Measurements from ENCODE around the gene ARPP21.

Gene ARPP21

DNA sequence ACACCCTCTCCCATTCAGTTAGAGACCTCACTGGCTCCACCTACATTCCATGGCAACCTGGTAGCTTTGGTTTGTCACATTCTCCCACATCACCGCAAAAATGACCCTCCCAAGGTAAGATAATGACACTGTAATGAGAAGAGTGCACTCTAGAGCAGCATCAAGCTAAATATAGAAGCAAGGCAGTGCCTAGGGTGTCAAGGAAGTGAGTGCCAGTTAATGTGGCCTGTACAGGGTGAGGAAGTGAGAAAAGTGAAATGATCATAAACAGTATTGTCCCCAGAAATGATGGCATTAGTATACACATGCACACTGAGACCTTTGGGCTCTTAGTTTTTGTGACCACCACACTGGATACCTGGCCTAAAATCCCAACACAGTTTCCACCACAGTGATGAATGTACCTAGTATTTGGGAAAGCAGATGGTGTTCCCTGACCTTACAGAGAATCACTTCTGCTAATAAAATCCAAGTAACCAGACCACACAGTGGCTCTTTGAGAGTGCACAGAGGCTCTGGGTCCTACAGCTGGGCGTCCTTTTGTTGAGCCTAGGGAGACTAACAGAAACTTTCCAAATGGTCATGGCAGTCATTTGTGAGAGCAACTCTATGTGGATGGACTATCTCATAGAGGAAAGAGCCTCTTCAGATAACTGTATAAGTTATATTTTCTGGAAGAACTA lies 106.6 kb downstream of the ARPP21 start:
- Histone ChIP-seq H3K4me3 (ENCODE audit: low read length, poor library complexity, severe bottlenecking) (peak overlapping the region; percentile 22), H3K9ac (ENCODE audit: low read depth, low read length, poor library complexity, severe bottlenecking) (peak overlapping the region; percentile 50), H2AFZ (ENCODE audit: low read length) (peak overlapping the region; percentile 48; the same call in 1 of the 2 replicates), H3K9me3 (ENCODE audit: insufficient read depth, low read depth, low read length) (no peaks in the 10 kb centered on the region), H3K36me3 (ENCODE audit: insufficient read depth, low read length) (no peaks in the 10 kb centered on the region), H3K4me1 (ENCODE audit: insufficient read depth, low read length, poor library complexity, severe bottlenecking) (peaks cover 31% of the 10 kb centered on the region), H3K27me3 (ENCODE audit: insufficient read depth, low read length, poor library complexity, severe bottlenecking) (no peaks in the 10 kb centered on the region), H4K20me1 (ENCODE audit: insufficient read depth, low read length, poor library complexity, severe bottlenecking) (no peaks in the 10 kb centered on the region), H3K79me2 (ENCODE audit: insufficient read depth, low read length) (no peaks in the 10 kb centered on the region), H3F3A (ENCODE audit: low read depth) (no peaks in the 10 kb centered on the region), H3K9me2 (replicated peaks; ENCODE audit: low read depth, low read length) (no peaks in the 10 kb centered on the region), H3K4me2 (ENCODE audit: low read depth, low read length, poor library complexity, severe bottlenecking) (peak overlapping the region; percentile 58)
- TF ChIP-seq, protein P1, sequence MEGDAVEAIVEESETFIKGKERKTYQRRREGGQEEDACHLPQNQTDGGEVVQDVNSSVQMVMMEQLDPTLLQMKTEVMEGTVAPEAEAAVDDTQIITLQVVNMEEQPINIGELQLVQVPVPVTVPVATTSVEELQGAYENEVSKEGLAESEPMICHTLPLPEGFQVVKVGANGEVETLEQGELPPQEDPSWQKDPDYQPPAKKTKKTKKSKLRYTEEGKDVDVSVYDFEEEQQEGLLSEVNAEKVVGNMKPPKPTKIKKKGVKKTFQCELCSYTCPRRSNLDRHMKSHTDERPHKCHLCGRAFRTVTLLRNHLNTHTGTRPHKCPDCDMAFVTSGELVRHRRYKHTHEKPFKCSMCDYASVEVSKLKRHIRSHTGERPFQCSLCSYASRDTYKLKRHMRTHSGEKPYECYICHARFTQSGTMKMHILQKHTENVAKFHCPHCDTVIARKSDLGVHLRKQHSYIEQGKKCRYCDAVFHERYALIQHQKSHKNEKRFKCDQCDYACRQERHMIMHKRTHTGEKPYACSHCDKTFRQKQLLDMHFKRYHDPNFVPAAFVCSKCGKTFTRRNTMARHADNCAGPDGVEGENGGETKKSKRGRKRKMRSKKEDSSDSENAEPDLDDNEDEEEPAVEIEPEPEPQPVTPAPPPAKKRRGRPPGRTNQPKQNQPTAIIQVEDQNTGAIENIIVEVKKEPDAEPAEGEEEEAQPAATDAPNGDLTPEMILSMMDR (conservative IDR thresholded peaks at IDR 0.05; ENCODE audit: low read length): no peak
- TF ChIP-seq EZH2phosphoT487 (IDR thresholded peaks at IDR 0.05; ENCODE audit: borderline replicate concordance): no peak

DNA sequence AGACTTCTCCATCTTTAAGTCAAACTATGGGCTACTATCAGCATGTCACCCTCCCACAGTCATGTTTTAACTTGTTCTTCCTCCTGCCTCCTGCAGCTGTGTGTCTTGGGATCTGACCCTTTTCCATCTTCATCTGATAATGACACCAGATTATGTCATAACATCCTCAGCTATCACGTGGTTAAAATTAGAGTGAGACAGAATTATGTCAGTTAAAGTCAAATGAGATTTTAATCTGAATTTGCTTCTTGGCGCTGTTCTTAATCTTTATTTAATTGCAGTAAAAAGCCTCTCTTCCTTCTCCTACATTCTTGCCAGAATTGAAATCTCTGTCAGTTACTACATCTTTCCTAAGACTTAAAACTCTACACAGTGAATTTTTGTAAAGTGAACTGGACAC lies 107.2 kb downstream of the ARPP21 start:
- no peaks in the 10 kb centered on the region for H3K9me3 ChIP-seq (ENCODE audit: insufficient read depth, low read depth, low read length)
- H3K9me2 ChIP-seq (replicated peaks; ENCODE audit: low read depth, low read length): no peaks in the 10 kb centered on the region
- H2AFZ ChIP-seq (ENCODE audit: low read length): peak overlapping the region; percentile 48; the same call in 1 of the 2 replicates
- H3K4me1 ChIP-seq (ENCODE audit: insufficient read depth, low read length, poor library complexity, severe bottlenecking): peaks cover 34% of the 10 kb centered on the region
- H3K79me2 ChIP-seq (ENCODE audit: insufficient read depth, low read length): no peaks in the 10 kb centered on the region
- no peak overlapping the region for H3K4me3 ChIP-seq (ENCODE audit: low read length, poor library complexity, severe bottlenecking)
- no peak for TF ChIP-seq EZH2phosphoT487 (IDR thresholded peaks at IDR 0.05; ENCODE audit: borderline replicate concordance)
- TF ChIP-seq, protein P1 (conservative IDR thresholded peaks at IDR 0.05; ENCODE audit: low read length): no peak
- H3F3A ChIP-seq (ENCODE audit: low read depth): no peaks in the 10 kb centered on the region
- no peaks in the 10 kb centered on the region for H3K27me3 ChIP-seq (ENCODE audit: insufficient read depth, low read length, poor library complexity, severe bottlenecking)
- peak overlapping the region; percentile 50 for H3K9ac ChIP-seq (ENCODE audit: low read depth, low read length, poor library complexity, severe bottlenecking)
- H4K20me1 ChIP-seq (ENCODE audit: insufficient read depth, low read length, poor library complexity, severe bottlenecking): no peaks in the 10 kb centered on the region
- no peaks in the 10 kb centered on the region for H3K36me3 ChIP-seq (ENCODE audit: insufficient read depth, low read length)
- H3K4me2 ChIP-seq (ENCODE audit: low read depth, low read length, poor library complexity, severe bottlenecking): peak overlapping the region; percentile 58

DNA sequence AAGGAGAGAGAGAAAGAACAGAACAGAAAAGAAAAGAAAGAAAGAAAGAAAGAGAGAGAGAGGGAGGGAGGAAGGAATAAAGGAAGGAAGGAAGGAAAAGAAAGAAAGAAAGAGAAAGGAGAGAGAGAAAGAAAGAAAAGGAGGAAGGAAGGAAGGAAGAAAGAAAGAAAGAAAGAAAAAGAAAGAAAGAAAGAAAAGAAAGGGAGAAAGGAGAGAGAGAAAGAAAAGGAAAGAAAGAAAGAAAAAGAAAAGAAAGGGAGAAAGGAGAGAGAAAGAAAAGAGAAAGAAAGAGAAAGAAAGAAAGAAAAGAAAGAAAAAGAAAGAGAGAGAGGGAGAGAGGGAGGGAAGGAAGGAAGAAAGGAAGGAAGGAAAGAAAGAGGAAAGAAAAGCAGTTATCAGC lies 108.8 kb downstream of the ARPP21 start:
- Histone ChIP-seq H3K4me1 (ENCODE audit: insufficient read depth, low read length, poor library complexity, severe bottlenecking) (peaks cover 44% of the 10 kb centered on the region), H3K36me3 (ENCODE audit: insufficient read depth, low read length) (no peaks in the 10 kb centered on the region)

More for the DNA sequence above, 108.8 kb downstream of the ARPP21 start:
- H3F3A ChIP-seq (ENCODE audit: low read depth): no peaks in the 10 kb centered on the region; the same call in 1 of the 2 replicates
- no peaks in the 10 kb centered on the region for H3K9me2 ChIP-seq (replicated peaks; ENCODE audit: low read depth, low read length)
- H3K27me3 ChIP-seq (ENCODE audit: insufficient read depth, low read length, poor library complexity, severe bottlenecking): no peaks in the 10 kb centered on the region
- H3K4me3 ChIP-seq (ENCODE audit: low read length, poor library complexity, severe bottlenecking): no peak overlapping the region
- no peaks in the 10 kb centered on the region for H3K79me2 ChIP-seq (ENCODE audit: insufficient read depth, low read length)
- no peak for TF ChIP-seq EZH2phosphoT487 (IDR thresholded peaks at IDR 0.05; ENCODE audit: borderline replicate concordance)
- TF ChIP-seq, protein P1 (conservative IDR thresholded peaks at IDR 0.05; ENCODE audit: low read length): no peak
- H2AFZ ChIP-seq (ENCODE audit: low read length): no peak overlapping the region
- no peaks in the 10 kb centered on the region for H3K9me3 ChIP-seq (ENCODE audit: insufficient read depth, low read depth, low read length)
- no peak overlapping the region for H3K9ac ChIP-seq (ENCODE audit: low read depth, low read length, poor library complexity, severe bottlenecking)
- H3K4me2 ChIP-seq (ENCODE audit: low read depth, low read length, poor library complexity, severe bottlenecking): no peak overlapping the region
- H4K20me1 ChIP-seq (ENCODE audit: insufficient read depth, low read length, poor library complexity, severe bottlenecking): no peaks in the 10 kb centered on the region

Data from Loucy (cell line).